ENCODE data around the gene GARIN5B.

The GARIN5B gene

DNA sequence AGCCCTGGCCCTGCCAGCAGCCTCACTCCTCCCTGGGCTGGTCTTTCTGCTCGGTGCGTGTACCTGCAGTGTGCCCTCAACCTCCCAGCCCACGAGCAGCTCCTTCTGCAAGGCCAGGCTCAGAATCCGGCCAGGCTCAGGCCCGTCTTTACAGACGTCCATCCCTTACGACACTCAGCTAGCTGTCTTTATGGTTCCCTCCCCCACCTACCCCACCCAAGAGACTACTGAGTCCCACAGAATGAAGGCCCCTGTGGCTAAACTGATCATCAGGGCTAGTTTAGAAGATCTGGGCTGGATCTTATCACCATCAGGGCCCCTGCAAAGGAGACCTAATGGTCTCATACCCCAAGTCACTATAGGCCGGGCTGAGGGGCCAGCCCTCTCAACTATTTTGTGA, 48.7 kb downstream of the GARIN5B start:
- no peaks in the 10 kb centered on the region for H3K4me1 ChIP-seq
- intact Hi-C loops (cut with DNase I; ENCODE audit: low total_unique reads): no loop called here
- H3K9me3 ChIP-seq: no peaks in the 10 kb centered on the region
- peaks cover 0 to 3% of the 10 kb centered on the region in 2 donors for H3K27me3 ChIP-seq
- TF ChIP-seq, protein P1, sequence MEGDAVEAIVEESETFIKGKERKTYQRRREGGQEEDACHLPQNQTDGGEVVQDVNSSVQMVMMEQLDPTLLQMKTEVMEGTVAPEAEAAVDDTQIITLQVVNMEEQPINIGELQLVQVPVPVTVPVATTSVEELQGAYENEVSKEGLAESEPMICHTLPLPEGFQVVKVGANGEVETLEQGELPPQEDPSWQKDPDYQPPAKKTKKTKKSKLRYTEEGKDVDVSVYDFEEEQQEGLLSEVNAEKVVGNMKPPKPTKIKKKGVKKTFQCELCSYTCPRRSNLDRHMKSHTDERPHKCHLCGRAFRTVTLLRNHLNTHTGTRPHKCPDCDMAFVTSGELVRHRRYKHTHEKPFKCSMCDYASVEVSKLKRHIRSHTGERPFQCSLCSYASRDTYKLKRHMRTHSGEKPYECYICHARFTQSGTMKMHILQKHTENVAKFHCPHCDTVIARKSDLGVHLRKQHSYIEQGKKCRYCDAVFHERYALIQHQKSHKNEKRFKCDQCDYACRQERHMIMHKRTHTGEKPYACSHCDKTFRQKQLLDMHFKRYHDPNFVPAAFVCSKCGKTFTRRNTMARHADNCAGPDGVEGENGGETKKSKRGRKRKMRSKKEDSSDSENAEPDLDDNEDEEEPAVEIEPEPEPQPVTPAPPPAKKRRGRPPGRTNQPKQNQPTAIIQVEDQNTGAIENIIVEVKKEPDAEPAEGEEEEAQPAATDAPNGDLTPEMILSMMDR (IDR thresholded peaks at IDR 0.05): no peak
- DNase-seq: no peak
- H3K27ac ChIP-seq: no peak overlapping the region
- H3K4me3 ChIP-seq: no peak overlapping the region
- peaks cover 0 to 3% (median 0%) of the 10 kb centered on the region in 3 donors for H3K36me3 ChIP-seq

DNA sequence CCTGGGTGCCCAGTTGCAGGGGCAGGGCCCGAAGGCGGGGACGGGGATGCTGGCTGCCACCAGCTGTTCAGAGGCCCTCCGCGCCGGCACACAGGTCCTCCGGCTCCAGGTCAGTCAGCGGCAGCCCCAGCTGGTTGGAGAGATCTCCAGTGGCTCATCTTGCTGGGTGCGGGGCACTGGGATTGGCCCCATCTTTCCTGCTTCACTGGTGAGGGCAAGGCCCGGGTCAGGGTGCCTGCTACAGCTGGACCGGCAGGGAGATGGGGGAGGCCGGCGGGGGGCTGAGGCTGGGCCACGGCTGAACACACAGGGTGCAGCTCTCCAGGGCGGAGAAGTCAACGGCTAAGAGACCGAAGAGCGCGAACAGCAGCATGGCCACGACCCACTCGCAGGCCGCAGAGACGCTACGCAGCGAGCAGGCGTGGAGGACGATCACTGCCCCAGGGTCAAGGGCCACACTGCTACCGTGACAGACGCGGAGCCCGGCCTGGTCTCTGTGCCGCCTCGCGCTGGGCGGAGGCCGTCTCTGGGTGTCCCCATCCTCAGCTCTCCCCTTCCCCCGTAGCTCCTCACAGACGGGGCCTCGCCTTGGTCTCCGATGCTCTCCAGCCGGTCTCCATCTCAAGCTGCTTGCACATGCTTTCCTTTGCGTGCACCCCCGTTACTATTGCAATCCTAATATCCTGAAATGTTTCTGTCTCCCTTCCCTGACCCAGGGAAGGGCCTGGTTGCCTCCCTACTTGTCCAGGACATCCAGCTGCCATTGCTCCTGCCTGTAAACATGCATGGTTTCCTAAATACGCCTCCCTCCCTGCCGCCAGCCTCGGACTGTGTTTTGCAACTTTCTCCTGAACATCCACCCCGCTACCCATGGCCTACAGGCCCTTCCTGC, 50.2 kb downstream of the GARIN5B start:
- H3K4me3 ChIP-seq: no peak overlapping the region
- H3K27ac ChIP-seq: no peak overlapping the region
- no peak for DNase-seq
- peaks cover 0 to 6% (median 0%) of the 10 kb centered on the region in 3 donors for H3K36me3 ChIP-seq
- intact Hi-C loops (cut with DNase I; ENCODE audit: low total_unique reads): no loop called here
- no peaks in the 10 kb centered on the region for H3K4me1 ChIP-seq
- H3K27me3 ChIP-seq: peaks cover 0 to 3% of the 10 kb centered on the region in 2 donors
- TF ChIP-seq, protein P1 (IDR thresholded peaks at IDR 0.05): no peak
- no peaks in the 10 kb centered on the region for H3K9me3 ChIP-seq

DNA sequence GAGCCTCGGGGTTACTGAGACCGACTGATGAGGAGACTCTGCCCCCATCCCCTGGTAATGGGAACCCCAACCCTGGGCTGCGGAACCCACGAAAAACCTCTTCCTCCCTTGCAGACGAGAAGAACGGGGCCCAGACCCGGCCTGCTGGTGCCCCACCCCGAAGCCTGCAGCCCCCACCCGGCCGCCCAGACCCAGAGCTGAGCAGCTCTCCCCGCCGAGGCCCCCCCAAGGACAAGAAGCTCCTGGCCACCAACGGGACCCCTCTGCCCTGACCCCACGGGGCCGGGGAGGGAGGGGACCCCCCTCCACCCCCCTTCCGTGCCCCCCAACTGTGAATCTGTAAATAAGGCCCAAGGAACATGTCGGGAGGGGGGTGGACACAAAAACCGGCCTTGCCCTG, 51.3 kb downstream of the GARIN5B start:
- H3K27me3 ChIP-seq: peaks cover 0 to 3% of the 10 kb centered on the region in 2 donors
- intact Hi-C loops (cut with DNase I; ENCODE audit: low total_unique reads): no loop called here
- H3K4me1 ChIP-seq: no peaks in the 10 kb centered on the region
- DNase-seq: no peak
- H3K36me3 ChIP-seq: peaks cover 0 to 6% (median under 1%) of the 10 kb centered on the region in 3 donors
- TF ChIP-seq, protein P1 (IDR thresholded peaks at IDR 0.05): no peak
- no peaks in the 10 kb centered on the region for H3K9me3 ChIP-seq
- H3K27ac ChIP-seq: no peak overlapping the region
- no peak overlapping the region for H3K4me3 ChIP-seq

DNA sequence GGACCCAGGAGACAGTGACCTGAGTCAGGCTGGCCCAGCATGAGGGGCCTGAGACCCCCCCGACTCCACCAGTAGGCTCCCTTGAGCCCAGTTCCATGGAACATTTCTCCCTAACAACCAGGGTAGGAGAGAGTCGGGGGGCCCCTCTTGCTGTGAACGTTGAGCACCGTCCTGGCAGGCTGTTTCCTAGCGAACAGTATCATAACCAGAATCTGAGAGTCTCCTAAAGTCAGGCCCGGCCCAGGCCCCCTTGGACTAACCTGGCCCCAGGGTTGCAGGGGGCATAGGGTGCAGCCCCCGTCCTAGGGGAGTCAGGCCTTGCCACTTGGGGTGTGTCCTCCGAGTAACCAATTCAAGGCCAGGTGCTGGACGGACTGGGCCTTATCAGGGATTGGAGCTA, 51.7 kb downstream of the GARIN5B start:
- Histone ChIP-seq H3K9me3 (no peaks in the 10 kb centered on the region), H3K27me3 (peaks cover 0 to 3% of the 10 kb centered on the region in 2 donors), H3K27ac (no peak overlapping the region), H3K4me1 (no peaks in the 10 kb centered on the region), H3K4me3 (no peak overlapping the region), H3K36me3 (peaks cover 0 to 6% (median 5%) of the 10 kb centered on the region in 3 donors)
- DNase-seq: no peak
- TF ChIP-seq, protein P1 (IDR thresholded peaks at IDR 0.05): no peak
- intact Hi-C loops (cut with DNase I; ENCODE audit: low total_unique reads): no loop called here

DNA sequence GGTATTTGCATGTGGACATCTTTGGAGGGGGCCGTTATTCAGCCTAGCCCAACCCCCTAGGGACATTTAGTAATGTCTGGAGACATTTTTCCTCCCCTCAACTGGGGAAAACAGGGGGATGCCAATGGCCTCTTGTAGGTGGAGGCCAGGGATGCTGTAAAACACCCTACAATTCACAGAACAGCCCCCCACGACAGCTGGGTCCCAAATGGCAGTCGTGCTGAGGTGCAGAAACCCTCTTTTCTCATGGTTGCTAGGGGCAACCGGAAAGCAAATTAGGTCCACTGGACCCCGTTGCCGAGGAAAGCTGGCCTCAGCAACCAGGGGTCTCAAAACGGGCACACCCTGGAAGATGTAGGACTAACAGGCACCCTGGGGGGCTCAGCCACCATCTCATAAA, 52.6 kb downstream of the GARIN5B start:
- Histone ChIP-seq H3K9me3 (no peaks in the 10 kb centered on the region), H3K27ac (no peak overlapping the region), H3K36me3 (peaks cover 0 to 9% (median 6%) of the 10 kb centered on the region in 3 donors), H3K4me1 (no peaks in the 10 kb centered on the region), H3K4me3 (no peak overlapping the region), H3K27me3 (peaks cover 0 to 3% of the 10 kb centered on the region in 2 donors)
- TF ChIP-seq, protein P1 (IDR thresholded peaks at IDR 0.05): no peak
- intact Hi-C loops (cut with DNase I; ENCODE audit: low total_unique reads): no loop called here
- no peak for DNase-seq
